TTC549 (cell line): ENCODE data around the gene CARS2.

Experiments used
- FAIRE-seq: peaks from 2 replicates; lab custom pipeline; 2012; peaks lifted over from hg19 to GRCh38; lab: Jason Lieb, UNC

CARS2 gene

DNA sequence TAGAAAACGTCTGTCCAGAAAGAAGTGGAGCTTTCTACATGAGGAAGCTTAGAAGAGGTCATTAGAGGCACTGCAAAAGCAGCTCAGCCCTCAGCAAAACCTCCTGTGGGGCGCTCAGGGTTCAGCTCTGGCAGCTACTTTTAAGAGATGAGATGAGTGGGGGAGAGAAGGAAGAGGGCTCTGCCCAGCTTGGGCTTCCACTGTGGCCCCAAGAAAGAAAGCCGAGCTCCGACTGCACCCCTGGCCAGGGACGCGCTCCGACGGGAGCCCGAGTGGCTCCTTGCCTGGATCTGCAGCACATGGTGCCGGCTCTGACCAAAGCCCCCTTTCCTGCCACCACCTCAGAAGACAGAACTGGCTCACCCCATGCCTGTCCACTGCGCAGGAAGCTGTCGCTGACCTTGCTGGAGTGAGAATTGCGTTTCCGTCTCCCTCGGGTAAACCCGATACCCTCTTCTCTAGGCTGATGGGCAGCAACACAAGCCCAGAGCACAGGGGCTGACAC, 54.1 kb downstream of the CARS2 start:
- FAIRE-seq: no peak

DNA sequence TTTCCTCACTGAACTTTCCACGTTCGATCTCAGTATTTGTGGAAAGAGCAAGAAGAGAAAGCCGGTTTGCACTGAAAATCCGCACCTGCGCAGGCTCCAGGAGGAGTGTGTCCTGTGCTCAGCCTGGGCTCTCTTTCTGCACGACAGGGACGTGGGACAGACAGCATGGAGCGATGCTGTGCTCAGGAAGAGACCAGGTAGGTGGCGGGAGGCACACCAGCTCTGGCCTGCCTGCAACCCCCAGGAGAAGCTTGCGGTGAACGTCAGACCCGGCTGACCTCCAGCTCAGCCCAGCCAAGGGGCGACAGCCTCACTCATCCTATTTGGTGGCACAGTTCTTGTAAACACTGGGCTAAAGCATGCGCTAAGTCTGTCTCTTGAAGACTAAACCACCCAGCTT, 54.6 kb downstream of the CARS2 start:
- no peak for FAIRE-seq

DNA sequence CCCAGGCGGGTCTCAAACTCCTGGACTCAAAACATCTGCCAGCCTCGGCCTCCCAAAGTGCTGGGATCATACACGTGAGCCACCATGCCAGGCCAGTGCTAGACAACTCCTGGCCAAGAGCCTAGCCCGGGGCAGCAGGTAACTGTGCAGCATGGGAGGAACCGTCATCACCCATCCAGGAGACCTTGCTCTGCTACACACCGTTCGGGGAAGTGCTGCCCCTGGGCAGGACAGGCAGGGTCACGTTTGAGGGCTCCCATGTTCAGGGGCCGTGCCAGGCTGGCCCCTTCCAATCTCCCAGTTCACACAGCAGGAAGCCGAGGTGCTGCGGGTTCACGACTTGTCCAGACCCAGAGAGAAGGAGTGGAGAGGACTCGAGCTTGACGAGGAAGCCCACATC, 55.5 kb downstream of the CARS2 start:
- no peak for FAIRE-seq

DNA sequence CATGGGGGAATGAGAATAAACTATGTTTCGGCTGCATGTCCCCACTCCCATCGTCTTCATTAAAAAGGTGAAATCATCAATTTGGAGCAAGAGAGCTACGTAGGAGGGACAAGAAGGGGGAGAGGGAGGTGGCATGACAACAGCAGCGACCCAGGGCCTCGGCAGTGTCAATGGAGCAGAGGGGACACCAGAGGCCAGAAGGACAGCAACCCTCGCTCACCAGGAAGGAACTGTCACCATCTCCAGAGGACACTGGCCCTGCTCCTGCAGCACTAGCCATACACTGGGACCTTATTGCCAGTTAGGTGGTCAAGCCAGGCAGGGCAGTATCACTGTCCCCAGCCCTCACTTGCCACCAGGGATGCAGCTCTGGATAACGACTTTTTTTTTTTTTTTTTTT, 56.4 kb downstream of the CARS2 start:
- FAIRE-seq: no peak

DNA sequence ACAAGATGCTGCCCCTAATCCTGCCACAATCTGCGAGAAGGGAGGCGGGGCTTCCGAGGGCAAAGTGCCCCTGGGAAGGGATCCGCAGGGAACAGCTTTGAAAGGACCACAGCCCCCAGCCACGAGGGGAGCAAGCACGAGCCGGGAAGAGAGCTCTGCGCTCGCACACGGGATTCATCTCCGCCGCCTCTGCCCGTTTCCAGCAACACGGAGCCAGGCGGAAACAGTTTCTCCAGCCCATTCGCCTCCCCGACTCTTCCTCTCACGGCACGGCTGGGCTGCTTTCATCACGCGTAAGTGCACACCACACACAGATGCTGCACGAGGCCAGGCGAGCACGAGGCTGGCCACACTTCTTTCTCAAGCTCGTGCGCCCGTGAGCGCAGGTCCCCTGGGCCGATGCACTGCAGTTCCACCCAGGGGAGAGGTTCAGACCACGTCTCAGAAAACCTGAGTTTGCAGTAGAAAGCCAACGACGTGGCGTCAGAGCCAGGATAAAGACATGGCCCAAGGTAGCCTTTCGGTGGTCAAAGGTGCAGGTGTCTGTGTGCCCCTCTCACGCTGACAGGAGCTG, 57.0 kb downstream of the CARS2 start:
- FAIRE-seq: no peak

DNA sequence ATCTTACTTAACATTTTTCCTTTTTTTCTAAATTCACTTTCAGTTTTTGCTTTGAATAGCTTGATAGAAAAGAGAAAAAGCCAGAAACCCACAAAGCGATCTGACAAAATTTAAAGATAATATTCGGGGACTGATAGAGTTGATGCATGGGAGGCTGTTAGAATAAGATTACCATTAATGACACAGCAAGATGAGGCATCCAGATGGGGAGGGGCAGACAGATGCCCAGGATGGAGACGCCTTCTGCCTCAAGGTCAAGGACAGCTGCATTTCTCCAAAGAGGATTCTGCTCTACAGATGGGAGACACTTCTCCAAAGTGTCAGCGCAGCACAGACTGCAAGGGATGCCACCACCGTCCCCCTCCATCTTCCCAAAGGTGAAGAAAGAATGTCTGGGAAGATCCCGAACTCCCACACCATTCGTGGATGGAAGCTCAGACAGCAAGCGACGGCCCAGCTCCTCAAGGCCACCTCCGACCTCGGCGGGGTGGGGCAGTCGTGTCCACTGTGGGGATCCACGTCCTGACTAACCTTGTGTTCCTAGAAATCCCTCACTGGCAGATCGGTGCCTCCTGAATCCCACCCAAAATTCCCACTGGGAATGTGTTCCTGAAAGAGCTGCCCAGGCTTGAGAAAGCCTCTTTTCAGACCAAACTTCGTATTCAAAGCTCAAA, 57.6 kb downstream of the CARS2 start:
- FAIRE-seq: no peak

DNA sequence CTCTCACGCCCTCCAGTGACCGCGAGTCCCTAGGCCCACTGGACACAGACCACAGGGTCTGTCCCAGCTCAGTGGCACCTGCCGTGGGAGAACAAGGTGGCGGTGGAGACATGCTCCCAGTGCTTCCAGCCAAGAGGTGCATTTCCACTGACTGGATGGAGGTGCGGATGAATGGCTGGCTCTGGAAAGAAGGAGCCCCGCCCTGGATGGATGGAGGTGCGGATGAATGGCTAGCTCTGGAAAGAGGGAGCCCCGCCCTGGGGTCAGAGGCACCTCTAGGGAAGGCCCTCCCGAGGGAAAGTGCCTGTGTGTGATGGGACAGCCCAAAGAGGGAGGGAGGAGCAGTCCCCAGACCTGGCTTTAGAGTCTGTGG, 58.6 kb downstream of the CARS2 start:
- FAIRE-seq: no peak

DNA sequence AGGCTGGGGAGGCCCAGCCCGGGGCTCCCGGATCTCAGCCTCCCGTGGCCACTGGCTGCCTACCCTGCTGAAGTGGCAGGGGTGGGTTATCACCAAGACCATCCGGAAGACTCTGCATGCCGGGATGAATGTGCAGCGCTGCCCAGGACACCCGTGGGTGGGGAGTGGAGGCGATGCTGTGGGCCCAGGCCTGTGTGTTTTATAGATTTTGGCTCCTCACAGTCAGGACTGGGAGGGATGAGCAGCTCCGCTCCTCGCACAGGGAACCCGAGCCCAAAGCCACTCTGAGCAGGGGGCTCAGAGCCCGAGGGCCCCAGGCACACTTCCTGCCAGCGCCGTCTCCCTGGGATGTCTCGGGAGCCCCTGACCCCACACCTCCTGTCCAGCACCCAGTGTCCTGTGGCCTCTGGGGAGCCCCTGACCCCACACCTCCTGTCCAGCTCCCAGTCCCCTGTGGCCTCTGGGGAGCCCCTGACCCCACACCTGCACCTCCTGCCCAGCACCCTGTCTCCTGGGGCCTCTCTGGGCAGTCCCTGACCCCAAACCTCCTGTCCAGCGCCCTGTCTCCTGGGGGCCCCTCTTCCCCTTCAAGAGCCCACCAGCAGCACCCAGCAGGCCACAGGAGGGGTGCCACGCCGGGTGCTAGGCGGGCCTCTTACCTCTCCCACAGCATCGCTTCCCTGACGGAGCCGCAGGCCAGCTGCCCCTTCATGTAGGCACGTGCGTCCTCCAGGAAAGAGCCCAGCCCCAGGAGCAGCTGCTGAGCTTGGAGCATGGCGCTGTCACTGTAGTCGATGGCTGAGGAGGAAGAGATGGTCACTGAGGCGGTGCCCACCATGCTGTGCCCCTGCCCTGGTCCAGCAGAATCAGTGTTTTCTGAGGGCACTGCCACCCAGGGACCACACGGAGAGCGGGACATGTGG, 59.2 kb downstream of the CARS2 start:
- FAIRE-seq: no peak

DNA sequence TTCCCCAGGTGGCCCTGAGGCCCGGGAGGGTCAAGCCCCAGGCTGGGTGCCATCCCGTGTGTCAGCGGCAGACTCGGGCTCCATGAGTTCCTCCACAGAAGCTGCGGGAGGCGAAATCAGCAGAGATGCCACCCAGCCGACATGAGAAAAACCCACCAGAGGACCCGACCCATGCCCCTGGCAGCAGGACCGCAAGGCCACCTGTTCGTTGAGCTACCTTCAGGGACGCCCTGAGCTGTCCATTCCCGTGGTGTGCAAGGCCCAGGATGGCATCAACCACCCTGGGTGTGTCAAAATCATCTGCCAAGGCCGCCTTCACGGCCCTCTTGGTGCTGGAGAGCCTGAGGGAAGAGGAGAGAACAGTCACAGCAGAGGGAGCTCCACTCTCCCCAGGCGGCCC, 60.2 kb downstream of the CARS2 start:
- no peak for FAIRE-seq

DNA sequence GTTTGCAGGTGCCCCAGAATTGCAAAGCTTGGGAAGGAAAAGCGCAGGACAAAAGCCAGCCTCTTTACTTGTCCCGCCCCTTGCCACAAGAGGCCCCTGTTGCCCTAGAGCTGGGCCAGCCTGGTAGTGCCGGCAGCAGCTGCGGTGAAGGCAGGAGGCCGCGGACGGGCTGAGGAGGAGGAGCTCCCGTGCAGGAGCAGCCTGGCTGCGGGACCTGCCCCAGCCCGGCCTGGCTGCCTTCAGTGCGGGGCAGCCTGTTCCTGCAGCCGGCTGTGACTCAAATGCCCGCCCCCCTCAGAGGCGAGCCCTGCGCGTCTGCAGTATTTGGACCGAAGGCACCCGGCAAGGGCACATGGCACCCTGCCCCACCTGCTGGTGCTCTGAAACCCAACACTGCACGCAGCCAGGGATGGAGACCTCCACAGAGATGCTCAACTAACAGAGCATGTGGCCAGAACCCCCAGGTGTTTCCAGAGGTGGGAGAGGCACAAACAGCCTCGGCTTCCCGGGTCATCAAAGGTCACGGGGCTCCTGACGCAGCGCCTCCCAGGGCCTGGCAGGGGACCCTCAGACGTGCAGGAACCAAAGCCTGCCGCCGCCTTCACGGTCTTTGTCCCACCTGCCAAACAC, 60.9 kb downstream of the CARS2 start:
- FAIRE-seq: no peak

DNA sequence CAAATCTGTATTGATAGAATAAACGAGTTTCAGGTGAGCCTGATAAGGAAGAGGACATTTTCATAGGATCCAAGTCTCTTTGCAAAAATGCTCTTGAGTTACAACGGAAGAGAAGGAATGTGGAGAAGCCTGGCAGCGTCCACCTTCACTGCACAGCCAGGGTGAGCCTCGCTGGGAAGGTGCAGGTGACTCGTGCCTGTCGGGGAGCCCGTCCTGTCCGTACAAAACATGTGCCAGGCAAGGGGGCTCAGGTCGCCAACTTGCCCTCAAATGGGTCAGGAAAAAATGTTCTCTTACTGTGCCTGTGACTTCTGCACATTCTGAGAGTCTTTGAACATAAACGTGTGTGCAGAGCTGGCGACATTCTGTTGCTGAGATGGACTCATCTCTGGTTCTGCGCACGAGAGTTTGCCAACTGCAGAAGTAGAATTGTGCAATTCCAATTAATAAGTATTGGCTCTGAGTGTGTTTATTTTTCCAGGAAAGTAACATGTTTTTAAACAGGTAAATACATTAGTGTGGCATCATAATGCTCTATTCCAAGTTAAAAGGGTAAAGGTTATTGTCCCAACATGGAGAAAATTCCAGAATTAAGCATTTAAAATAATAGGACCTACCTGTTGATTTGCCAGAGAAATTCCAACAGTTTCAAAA, 62.0 kb downstream of the CARS2 start:
- FAIRE-seq: no peak

DNA sequence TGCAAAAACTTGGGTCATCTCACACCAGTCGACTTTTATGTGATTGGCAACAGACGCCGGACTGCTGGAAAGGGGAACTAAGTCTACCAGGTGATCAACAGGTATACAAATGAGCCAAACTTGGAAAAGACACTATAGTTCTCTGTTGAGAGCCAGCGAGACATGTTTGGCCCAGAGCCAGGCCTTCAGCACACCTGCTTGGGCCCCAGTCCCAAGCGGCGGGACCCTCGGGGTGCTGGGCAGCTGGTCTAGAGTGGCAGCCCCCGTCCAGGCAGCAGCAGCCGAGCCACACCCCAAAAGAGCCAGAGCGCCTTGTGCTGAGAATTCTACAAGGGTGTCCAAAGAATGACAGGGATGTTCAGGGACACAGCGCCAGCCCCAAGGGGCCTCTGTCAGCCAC, 62.6 kb downstream of the CARS2 start:
- no peak for FAIRE-seq

DNA sequence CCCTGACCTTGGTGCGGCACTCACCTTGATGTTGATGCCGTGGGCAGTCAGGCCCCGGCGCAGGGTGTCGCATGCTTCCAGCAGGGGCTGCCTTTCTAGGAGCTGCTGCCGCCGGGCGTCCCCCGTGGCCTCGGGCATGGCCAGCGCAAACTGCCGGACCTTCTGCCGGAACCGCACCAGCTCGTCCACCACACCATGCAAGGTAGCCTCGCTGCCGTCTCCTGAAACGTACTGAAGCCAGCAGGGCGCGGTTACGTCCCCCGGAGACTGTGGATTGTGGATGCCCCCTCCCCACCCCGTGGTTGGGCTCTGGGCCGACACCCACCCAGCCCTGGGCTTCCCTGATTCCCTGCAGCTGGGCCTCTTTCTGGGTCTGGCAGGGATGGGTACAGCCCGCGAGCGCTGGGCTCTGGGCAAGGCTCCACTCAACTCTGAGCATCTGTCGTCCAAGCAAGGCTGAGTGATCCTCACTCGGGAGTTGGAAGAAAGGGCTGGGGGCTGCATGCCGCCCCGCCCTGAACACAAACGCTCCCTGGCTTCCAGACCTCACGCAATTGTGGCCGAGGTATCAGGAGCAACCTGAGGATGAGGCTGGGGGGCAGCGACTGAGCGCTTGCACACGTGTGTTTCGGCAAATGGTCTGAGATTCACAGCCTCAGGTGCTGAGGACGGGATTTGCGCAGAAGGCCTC, 63.5 kb downstream of the CARS2 start:
- FAIRE-seq: no peak

DNA sequence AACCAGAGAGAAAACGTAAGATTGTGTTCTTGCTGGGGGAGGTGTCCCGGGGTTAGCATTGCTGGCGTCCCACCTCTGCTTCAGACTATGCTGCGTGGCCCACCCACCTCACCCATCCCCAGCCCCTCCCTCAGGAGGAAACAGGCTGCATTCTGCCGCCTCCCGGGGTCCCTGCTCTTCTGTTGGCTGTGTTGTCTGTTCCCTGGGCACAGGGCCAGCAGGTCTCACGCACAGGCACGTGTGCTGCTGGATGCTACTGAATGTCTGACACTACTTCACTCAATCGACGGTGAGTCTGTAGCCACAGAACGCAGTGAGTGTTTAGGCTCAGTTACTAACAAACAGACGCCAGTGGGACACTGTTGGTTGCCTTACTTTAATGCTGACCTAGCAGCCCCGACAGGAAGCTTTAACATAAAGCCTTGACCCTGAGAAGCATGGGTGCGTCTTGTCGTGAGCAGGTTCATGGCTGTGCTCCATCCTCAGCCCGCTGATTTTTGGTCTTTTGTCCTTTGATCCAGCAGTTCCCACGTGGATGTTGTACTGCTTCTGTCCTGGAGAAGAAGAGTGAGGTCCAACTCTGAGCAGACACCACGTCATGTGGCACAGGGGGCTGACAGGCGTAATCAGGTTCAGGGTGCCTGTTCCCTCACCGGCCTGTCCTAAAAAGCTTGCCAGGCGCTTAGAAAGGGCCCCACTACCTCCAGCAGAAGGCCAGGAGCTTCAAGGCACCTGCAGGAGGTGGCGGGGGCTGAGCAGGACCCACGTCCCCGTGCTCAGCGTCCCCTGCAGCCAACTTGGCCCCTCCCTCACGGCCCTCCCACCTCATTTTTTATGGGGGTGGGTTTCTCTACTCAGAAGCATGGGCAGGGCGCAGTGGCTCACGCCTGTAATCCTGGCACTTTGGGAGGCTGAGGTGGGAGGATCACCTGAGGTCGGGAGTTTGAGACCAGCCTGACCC, 64.6 kb downstream of the CARS2 start:
- FAIRE-seq: no peak

DNA sequence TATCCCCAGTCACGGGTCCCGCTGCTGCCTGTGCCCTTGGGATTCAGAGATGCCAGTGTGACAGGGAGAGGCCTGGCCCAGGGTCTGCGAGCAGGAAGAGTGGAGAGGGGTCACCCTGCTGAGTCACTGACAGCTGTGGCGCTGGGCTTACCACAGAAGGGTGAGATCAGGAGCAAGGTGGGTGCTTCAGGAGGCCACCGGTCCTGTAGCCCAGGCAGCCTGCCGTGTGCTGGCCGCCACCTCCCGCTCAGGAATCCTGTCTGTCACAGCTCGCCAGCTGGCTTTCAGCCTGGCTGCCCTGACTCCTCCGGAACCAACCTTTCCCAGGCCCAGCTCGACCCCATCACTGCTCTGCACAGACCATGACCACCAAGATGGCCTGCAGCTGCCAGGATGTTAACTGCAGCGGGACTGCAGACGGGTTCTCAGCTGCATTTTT, 65.3 kb downstream of the CARS2 start:
- no peak for FAIRE-seq

DNA sequence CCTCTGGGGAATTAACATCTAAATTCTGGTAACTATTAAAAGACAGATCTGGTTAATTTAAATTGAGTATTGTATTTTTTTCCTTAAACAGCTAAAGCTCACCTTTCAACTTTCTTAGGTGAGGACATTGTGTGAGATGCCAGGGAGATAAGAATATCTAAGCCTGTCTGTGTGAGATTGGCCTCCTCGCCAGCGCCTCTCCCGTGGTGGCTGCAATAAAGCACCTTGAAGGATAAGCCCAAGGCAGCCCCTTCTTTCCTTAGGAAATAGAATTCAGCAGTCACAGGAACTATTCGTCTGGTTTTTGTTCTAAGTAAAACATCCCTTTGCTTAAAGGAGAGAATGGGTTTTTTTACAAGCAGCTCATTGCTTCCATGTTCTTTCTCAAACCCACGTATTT, 66.0 kb downstream of the CARS2 start:
- FAIRE-seq: no peak

DNA sequence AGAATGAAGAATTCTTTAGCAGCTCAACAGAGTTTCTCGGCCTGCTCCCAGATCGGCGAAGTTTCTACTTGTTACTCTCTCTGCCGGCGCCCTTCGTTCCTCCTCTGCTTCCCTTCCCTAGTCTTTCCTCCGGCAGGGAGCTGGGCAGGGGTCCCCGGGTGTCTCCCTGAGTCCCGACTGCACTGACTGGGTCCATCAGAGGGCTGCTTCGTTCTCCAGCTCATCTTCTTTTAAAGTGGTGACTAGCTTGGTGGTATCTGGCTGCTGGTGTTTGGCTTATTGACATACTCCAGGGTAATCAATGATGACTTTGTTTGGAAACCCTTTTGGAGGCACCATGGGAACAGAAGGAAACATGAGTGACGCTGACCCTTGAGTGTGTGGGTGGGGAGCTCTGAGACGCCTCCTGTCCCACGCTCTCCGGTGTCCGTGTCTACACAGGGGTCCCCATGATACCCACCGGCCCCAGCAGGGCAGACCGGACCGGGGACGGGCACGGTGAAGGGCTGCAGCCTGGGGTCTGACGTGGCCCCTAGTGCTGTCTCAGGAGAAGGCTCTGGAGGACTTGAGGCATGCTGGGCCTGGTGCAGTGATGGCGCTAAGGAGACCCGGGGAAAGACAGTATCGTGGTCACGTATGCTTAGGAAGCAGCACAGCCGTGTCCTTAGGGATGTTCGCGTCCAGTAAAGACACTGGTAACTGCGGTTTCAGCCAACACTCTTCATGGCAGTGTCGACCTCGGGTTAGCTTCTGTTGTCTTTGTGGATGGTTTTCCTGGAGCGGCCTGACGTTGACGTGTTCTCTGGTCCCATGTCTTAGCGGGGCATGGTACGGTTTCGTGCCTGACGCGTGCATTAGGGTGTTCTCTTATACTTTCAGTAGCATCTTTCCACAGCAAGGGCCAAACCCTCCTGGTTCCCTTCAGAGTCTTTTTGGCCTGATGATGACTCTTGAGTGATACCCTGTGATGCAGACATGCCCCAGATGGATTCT, 66.8 kb downstream of the CARS2 start:
- FAIRE-seq: no peak

DNA sequence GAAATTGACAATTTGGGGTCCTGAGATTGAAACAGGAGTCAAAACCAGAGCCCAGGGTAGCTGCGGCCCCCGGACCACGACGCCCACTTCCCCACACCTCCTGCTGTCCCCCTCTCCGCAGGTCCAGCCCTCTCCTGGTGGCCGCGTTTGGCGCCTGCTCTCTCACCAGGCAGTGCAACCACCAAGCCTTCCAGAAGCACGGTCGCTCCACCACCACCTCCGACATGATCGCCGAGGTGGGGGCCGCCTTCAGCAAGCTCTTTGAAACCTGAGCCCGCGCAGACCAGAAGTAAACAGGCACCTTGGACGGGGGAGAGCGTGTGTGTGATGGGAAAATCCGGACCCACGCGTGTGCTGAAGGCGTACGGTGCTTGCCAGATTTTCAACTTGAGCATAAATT, 67.7 kb downstream of the CARS2 start:
- FAIRE-seq: no peak

DNA sequence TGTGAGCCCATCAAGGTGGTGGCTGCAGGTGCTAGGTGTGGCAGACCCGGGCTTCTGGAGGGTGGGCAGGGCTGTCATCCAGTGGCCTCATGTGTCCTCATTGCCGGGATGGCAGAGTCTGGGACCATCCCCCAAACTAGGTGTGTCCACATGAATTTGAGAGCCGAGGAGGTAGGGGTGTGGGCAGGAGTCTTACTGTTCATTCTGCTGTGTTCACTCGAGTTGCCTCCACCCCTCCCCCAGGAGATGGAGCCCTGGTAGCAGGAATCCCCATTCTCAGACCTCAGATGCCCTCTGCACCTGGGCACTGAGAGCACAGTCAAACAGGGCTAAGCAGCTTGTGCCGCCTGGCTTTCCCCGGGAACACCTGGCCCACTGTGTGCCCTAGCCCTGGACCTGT, 68.2 kb downstream of the CARS2 start:
- no peak for FAIRE-seq
